Osteocyte (in vitro differentiated cells): Measurements from ENCODE around the gene TMEM121. TPM values are rescaled to one million over a fixed set of nuclear protein-coding genes. Genes with fewer than 3 reads are reported as not detected.
A peak's percentile ranks its signal among the peaks of the same experiment; 100 is the strongest.

Source experiments
- DNase-seq: peaks from one replicate; pipeline ENCODE4 v3.0.0; 2021; ENCODE audit warnings: mixed read lengths; ENCODE audit not compliant: unreplicated experiment; ENCODE audit errors: extremely low spot score
- H3K27ac Mint-ChIP-seq: one replicate; pipeline ENCODE4 v1.8.0; 2021; ENCODE audit warnings: mild to moderate bottlenecking, mixed read lengths; ENCODE audit not compliant: unreplicated experiment
- H3K27me3 Mint-ChIP-seq: one replicate; pipeline ENCODE4 v1.8.0; 2021; ENCODE audit warnings: mixed read lengths; ENCODE audit not compliant: unreplicated experiment
- H3K36me3 Mint-ChIP-seq: one replicate; pipeline ENCODE4 v1.8.0; 2021; ENCODE audit warnings: mixed read lengths; ENCODE audit not compliant: unreplicated experiment
- H3K4me1 Mint-ChIP-seq: one replicate; pipeline ENCODE4 v1.8.0; 2021; ENCODE audit warnings: mixed read lengths; ENCODE audit not compliant: unreplicated experiment
- H3K4me3 Mint-ChIP-seq: one replicate; pipeline ENCODE4 v1.8.0; 2021; ENCODE audit warnings: mild to moderate bottlenecking, moderate library complexity, mixed read lengths; ENCODE audit not compliant: unreplicated experiment
- H3K9me3 Mint-ChIP-seq: one replicate; pipeline ENCODE4 v1.8.0; 2021; ENCODE audit warnings: mixed read lengths; ENCODE audit not compliant: unreplicated experiment
- CTCF ChIP-seq: fragments of 200-600 bp; sonication (generic); IDR thresholded peaks from 2 replicates; pipeline ENCODE4 v1.5.0; 2021; ENCODE audit warnings: antibody characterized with exemption, mild to moderate bottlenecking, moderate library complexity
- total RNA-seq: library from RNA; stranded (reverse); gene quantifications from 2 replicates; pipeline ENCODE4 v1.2.1, GENCODE V29; 2021

The TMEM121 gene
- total RNA-seq, 1 donor from 2014 or later = 3.3 TPM

- H3K27me3 Mint-ChIP-seq = no peaks in the 10 kb centered on the region
- H3K9me3 Mint-ChIP-seq = no peaks in the 10 kb centered on the region
- DNase-seq = no peak
- no peak for TF ChIP-seq CTCF
- H3K4me3 Mint-ChIP-seq = no peak overlapping the region
- no peak overlapping the region for H3K27ac Mint-ChIP-seq
- no peaks in the 10 kb centered on the region for H3K36me3 Mint-ChIP-seq
- H3K4me1 Mint-ChIP-seq = peaks cover 19% of the 10 kb centered on the region
Measured at GRCh38 chr14:105493921-105494605, 32.3 kb upstream of the TMEM121 start.

GRCh38 chr14:105494606-105494929 lies 31.8 kb upstream of the TMEM121 start:
- no peaks in the 10 kb centered on the region for H3K9me3 Mint-ChIP-seq
- H3K4me1 Mint-ChIP-seq = peaks cover 14% of the 10 kb centered on the region
- H3K36me3 Mint-ChIP-seq = no peaks in the 10 kb centered on the region
- no peak overlapping the region for H3K4me3 Mint-ChIP-seq
- H3K27ac Mint-ChIP-seq = no peak overlapping the region
- H3K27me3 Mint-ChIP-seq = no peaks in the 10 kb centered on the region
- no peak for TF ChIP-seq CTCF
- DNase-seq = no peak

GRCh38 chr14:105495101-105495989 lies 31.0 kb upstream of the TMEM121 start:
- H3K27me3 Mint-ChIP-seq = no peaks in the 10 kb centered on the region
- H3K27ac Mint-ChIP-seq = no peak overlapping the region
- no peaks in the 10 kb centered on the region for H3K36me3 Mint-ChIP-seq
- TF ChIP-seq CTCF = no peak
- H3K9me3 Mint-ChIP-seq = no peaks in the 10 kb centered on the region
- DNase-seq = peak; percentile 84
- H3K4me1 Mint-ChIP-seq = peaks cover 11% of the 10 kb centered on the region
- H3K4me3 Mint-ChIP-seq = no peak overlapping the region

- Mint-ChIP-seq H3K36me3 (no peaks in the 10 kb centered on the region), H3K4me3 (no peak overlapping the region), H3K27ac (no peak overlapping the region), H3K9me3 (no peaks in the 10 kb centered on the region), H3K4me1 (peaks cover 11% of the 10 kb centered on the region), H3K27me3 (no peaks in the 10 kb centered on the region)
- no peak for DNase-seq
- no peak for TF ChIP-seq CTCF
Measured at GRCh38 chr14:105495990-105496830, 30.2 kb upstream of the TMEM121 start.
